Measurements from ENCODE around the gene TMEM213.

DNA sequence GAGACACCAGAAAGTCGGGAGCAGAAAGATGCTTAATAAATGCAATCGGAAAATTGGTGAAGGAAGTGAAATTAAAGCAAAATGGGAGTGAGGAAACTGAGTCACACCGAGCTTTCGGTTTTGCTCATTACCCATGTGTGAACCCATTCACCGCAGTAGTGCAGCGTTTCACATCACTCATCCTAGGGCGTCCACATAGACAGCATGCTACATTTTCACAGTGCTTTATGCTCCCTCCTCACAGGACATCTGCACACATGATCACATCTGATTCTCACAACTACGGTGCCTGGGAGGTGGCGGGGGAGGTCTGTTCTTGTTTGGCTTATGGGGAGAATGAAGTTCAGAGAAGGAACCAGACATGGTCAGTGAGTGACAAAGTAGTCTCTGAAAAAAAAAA is 36.8 kb downstream of the TMEM213 start:
- TF ChIP-seq, protein P1, sequence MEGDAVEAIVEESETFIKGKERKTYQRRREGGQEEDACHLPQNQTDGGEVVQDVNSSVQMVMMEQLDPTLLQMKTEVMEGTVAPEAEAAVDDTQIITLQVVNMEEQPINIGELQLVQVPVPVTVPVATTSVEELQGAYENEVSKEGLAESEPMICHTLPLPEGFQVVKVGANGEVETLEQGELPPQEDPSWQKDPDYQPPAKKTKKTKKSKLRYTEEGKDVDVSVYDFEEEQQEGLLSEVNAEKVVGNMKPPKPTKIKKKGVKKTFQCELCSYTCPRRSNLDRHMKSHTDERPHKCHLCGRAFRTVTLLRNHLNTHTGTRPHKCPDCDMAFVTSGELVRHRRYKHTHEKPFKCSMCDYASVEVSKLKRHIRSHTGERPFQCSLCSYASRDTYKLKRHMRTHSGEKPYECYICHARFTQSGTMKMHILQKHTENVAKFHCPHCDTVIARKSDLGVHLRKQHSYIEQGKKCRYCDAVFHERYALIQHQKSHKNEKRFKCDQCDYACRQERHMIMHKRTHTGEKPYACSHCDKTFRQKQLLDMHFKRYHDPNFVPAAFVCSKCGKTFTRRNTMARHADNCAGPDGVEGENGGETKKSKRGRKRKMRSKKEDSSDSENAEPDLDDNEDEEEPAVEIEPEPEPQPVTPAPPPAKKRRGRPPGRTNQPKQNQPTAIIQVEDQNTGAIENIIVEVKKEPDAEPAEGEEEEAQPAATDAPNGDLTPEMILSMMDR (conservative IDR thresholded peaks at IDR 0.05 in 1 of 2, IDR thresholded peaks at IDR 0.05 in 1 of 2; ENCODE audit: low read depth in 1 of 2, low read length in 2 of 2), result no peak
- no peak for TF ChIP-seq EZH2 (IDR thresholded peaks at IDR 0.05; ENCODE audit: low read length, missing control alignments)
